GM21737 (cell line): Measurements from ENCODE around the gene DNAJC11.
"Not testable (repeated sequence)": the region's sequence is repeated elsewhere in the genome, so short reads cannot be mapped to it uniquely, and the experiment has no call there.

Experiments
- ATAC-seq: cut with Tn5 transposase; IDR thresholded peaks from one replicate; pipeline ENCODE4 v1.9.1; 2021; ENCODE audit warnings: mild to moderate bottlenecking, moderate library complexity; ENCODE audit not compliant: unreplicated experiment

The DNAJC11 gene

GRCh38 chr1:6657138-6657537 is 44.5 kb downstream of the DNAJC11 start:
- ATAC-seq: no peak

GRCh38 chr1:6653436-6654290 is 48.0 kb downstream of the DNAJC11 start:
- no peak for ATAC-seq

DNA sequence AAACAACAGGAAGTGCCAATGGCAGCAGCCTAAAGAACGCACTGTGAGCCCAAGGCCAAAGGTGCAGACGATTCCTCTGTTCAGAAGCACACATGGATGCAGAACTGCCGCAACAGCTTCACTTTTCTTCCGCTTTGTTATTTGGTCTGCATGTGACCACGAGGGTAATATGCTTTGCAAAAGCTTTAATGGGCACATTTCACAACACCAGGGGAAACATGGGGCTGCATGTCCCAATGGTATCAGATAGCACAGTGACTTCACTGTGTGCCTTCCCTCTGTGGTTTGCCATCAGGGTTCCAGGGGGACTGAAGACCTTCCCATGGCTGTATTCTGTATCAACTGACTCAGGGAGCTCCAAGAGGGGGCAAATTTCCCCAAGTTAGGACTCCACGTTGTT is 48.6 kb downstream of the DNAJC11 start:
- no peak for ATAC-seq

DNA sequence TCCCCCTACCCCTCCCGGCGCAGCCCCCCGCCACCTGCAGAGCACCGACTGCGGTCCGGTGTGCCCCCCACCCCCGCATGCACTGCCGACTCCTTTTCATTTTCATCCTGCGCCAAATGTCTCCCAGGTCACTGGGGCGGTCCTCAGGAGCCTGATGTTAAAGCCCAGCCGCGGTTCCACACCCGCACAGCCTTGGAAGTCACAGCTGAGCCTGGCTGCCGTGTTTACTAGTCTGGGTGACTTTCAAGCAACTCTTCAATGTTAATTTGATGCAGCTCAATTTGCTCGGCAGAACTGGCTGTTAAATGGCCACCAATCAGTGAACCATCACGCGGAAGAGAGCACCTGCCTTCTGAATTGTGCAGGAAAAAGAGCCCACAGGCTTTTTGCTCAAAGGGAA is 49.7 kb downstream of the DNAJC11 start:
- no peak for ATAC-seq

- ATAC-seq: no peak
Measured at GRCh38 chr1:6648556-6648955, 53.1 kb downstream of the DNAJC11 start.

DNA sequence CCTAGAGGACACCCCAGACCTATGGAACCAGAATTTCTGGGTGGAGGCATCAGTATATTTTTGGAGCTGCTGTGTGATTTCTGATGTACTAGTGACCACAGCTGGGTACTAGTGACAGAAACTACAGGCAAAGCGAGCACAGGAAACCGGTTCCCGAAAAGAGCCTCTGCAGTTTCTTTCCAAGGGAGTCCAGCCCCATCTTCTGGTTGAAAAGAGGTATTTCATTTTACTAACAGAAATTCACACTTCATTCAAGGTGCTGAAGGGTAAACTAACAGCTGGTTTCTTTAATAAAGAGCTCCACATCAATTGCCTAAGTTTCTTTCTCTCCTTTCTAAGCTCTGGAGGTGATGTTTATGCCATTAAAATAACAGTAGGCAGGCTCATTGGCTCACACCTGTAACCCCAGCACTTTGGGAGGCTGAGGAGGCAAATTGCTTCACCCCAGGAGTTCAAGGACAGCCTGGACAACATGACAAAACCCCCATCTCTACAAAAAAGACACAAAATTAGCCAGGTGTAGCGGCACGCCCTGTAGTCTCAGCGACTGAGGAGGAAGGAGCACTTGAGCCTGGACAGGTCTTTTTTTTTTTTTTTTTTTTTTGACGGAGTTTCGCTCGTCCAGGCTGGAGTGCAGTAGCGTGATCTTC is 55.0 kb downstream of the DNAJC11 start:
- no peak for ATAC-seq

DNA sequence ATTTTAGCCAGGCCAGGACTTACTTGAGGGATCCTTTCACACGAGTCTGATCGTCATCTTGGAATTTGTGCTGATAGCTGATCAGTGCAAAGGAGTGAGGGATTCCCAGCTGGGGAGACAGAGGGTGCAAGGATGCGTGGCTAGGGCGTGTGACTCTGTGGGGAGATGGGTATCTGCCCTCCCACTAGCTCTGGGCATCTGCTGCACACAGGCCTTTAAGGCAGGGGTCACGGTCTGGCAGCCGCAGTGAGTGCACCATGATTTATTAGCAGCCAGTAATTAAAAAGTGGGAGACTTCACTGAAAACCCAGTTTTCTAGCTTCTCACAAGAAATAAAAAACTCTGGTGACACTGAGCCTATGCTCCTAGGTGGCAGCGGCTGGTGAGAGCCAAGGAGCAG is 56.6 kb downstream of the DNAJC11 start:
- no peak for ATAC-seq

DNA sequence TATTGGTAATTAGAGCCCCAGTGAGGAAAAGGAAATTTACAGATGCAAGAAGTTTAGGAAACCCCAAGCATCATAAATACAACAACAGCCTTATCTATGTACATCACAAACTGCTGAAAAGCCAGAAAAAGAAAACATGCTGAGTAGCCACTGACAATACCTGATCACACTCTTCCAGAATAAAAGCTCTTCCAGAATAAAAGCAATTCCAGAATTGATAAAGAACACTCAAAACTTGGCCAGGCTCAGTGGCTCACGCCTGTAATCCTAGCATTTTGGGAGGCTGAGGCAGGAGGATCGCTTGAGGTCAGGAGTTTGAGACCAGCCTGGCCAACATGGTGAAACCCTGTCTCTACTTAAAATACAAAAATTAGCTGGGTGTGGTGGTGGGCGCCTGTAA is 60.7 kb downstream of the DNAJC11 start:
- not testable (repeated sequence) for ATAC-seq

- no peak for ATAC-seq
Measured at GRCh38 chr1:6638226-6638625, 63.4 kb downstream of the DNAJC11 start.

GRCh38 chr1:6637770-6638169 is 63.8 kb downstream of the DNAJC11 start:
- ATAC-seq: no peak

DNA sequence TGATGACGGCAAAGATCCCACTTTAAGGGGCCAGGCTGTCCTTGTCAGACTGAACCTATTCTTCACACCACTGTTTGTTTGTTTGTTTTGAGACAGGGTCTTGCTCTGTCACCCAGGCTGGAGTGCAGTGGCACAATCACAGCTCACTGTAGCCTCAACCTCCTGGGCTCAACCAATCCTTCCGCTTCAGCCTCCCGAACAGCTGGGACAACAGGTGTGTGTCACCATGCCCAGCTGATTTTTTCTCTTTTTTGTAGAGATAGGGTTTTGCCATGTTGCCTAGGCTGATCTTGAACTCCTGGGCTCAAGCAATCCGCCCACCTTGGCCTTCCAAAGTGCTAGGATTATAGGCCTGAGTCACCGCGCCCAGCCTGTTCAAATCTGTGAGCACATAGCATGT is 64.8 kb downstream of the DNAJC11 start:
- not testable (repeated sequence) for ATAC-seq

DNA sequence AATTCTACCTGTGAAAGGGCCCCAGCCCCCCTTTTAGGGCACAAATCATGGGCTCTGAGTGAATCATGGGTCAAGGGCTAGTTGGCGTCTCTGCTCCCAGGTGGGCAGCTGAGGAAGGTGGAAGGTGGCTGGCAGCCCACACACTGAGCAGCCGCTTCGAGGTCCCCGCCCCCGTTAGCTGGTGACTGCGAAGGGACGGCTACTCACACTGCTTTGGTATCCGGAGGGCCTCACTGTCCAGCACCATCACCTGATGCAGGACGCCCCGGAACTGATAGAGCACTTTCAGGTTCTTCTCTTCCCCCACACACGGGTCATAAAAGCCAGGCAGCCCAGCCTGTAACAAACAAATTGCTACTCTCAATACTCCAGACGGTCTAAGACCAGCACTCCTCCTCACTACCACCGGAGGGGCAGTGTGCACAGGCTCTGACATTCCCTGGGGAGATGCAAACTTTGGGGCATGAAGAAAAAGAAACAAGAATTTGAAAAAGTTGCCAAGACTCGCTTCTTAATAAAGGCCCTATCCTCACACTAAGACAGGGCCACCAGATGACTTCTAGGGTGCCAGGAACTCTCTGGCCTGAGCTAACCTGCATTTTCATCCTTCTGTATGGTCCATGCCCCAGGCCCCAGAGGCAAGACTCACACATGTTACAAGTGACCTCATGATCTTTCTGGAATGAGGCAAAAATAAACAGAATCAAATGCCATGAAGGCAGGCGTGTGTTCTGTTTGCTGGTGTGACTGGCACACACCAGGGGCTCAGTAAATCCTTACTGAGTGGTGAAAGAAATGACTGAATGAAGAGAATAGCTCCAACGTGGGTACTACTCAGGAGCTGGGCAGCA is 65.5 kb downstream of the DNAJC11 start:
- no peak for ATAC-seq

- ATAC-seq: no peak
Measured at GRCh38 chr1:6635161-6635909, 66.3 kb downstream of the DNAJC11 start.

DNA sequence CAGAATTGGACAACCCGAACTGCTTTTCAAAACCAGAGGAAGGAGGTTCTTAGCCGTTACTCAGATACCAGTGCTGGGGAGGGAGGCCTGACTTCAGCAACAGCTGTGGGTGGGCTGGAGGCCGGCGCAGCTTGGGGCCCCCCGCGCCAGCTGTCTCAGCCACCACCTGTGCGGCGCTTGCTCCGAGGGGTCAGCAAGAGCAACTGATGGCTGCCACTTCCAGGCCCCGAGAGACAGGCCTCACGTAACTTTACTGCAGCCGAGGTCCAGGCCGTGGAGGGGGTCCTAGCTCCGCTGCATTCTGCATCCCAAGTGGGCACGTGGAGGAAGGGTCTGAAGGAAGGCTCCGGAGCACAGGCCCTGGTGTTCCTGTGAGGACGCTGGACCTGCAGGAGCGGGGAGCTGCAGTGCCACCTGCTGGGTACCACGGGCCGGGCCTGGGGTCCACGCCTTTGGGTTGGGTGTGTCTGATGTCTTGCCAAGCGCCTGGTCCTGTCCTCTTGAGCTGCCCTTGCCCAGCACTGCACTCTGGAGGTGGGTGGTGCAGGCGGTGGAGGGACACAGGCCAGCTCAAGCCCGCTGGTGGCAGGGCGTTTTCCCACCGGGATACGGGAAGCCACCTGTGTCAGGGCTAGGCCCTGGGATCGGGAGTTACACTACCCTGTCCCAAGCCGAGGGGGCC is 67.1 kb downstream of the DNAJC11 start:
- no peak for ATAC-seq

DNA sequence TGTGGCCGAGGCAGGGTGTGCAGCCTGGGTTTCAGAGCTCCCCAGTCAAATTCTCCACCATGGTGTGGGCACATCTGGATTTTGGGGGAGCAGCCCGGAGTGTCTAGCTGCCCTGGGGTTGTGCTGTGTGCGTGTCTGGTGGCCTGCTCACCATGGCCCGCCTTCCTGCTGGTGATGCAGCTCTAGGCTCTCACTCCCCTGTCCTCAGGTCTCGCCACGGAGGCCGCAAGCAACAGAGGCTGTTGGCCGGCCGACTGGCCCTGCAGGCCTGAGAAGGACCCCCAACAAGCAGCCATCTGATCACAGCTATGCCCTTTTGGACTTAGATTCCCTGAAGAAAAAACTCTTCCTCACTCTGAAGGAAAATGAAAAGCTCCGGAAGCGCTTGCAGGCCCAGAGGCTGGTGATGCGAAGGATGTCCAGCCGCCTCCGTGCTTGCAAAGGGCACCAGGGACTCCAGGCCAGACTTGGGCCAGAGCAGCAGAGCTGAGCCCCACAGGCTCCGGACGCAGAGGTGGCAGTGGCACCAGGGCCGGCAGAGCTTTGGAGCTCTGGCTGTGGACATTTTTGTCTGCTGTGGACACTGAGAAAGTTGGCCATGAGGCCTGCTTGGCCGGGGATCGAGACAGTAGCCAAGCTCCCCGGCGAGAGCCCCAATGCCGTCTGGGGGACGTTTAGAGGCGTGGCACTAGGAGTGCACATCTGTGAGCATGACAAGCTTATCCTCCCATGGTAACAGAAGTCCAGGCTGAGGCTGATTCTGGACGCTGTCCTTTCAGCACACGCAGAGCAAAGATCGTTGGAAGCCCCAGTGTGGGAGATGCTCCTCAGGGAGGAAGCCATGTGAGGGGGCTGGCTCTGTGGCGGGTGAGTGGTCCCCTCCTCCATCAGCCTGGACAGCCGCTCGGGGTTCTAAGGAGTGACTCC is 68.8 kb downstream of the DNAJC11 start:
- ATAC-seq: no peak

- no peak for ATAC-seq
Measured at GRCh38 chr1:6631058-6631457, 70.6 kb downstream of the DNAJC11 start.

- ATAC-seq: no peak
Measured at GRCh38 chr1:6630027-6630426, 71.6 kb downstream of the DNAJC11 start.

DNA sequence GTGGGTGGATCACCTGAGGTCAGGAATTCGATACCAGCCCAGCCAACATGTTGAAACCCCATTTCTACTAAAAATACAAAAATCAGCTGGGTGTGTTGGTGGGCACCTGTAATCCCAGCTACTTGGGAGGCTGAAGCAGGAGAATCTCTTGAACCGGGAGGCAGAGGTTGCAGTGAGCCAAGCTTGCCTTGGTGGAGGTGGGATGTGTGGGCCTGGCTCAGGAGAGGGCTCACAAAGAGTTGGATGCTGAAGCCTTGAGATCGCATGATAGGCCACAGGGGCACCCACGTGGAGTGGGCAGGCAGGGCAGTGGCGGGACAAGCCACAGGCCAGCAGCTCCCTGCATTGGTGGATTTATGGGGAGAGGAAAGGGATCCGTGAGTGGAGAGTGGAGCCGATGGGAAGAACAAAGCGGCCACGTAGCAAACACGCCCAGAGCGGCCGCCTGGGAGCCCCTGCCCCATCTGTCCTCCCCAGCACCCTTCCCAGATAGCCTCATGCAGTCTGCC is 72.6 kb downstream of the DNAJC11 start:
- ATAC-seq: no peak
